MCF 10A (cell line): Measurements from ENCODE around the gene NDUFS8. TPM values are rescaled to one million over a fixed set of nuclear protein-coding genes. Genes with fewer than 3 reads are reported as not detected.

ENCODE experiments used
- BruUV-seq: library from RNA; stranded (reverse); fragments of 400-500 nt; replicated peaks from 2 replicates; lab custom pipeline; 2021; lab: Mats Ljungman, UMichigan
- CTCF ChIA-PET: fragments of 300-600 bp; sonication (Branson Sonifier 250); formaldehyde crosslinking; extraction: SDS; loops from one replicate; lab custom pipeline; 2021; ENCODE audit warnings: antibody characterized with exemption, inconsistent platforms; lab: Yijun Ruan, JAX
- POLR2A ChIA-PET: fragments of 300-600, 350-650 bp; sonication (Branson Sonifier 250); formaldehyde crosslinking; extraction: SDS; loops from one replicate; lab custom pipeline; 2020; ENCODE audit warnings: antibody characterized with exemption, inconsistent platforms; lab: Yijun Ruan, JAX
- DNase-seq: peaks from one replicate; pipeline ENCODE4 v3.0.0-alpha.2; 2018; ENCODE audit not compliant: unreplicated experiment
- H3K27ac Mint-ChIP-seq: one replicate; pipeline ENCODE4 v1.8.0; 2022; ENCODE audit warnings: mild to moderate bottlenecking, low read depth, mixed read lengths; ENCODE audit not compliant: unreplicated experiment
- H3K27me3 Mint-ChIP-seq: one replicate; pipeline ENCODE4 v1.8.0; 2022; ENCODE audit warnings: mixed read lengths; ENCODE audit not compliant: insufficient read depth, unreplicated experiment
- H3K36me3 Mint-ChIP-seq: one replicate; pipeline ENCODE4 v1.8.0; 2022; ENCODE audit warnings: mild to moderate bottlenecking, moderate library complexity, mixed read lengths; ENCODE audit not compliant: insufficient read depth, unreplicated experiment
- H3K4me1 Mint-ChIP-seq: one replicate; pipeline ENCODE4 v1.8.0; 2022; ENCODE audit warnings: mixed read lengths; ENCODE audit not compliant: insufficient read depth, unreplicated experiment
- H3K4me3 Mint-ChIP-seq: one replicate; pipeline ENCODE4 v1.8.0; 2022; ENCODE audit warnings: mild to moderate bottlenecking, moderate library complexity, mixed read lengths; ENCODE audit not compliant: unreplicated experiment
- H3K9me3 Mint-ChIP-seq: one replicate; pipeline ENCODE4 v1.8.0; 2022; ENCODE audit warnings: mixed read lengths; ENCODE audit not compliant: unreplicated experiment
- CTCF ChIP-seq: fragments of 200-600 bp; IDR thresholded peaks from one replicate; pipeline ENCODE4 v1.8.0; 2022; ENCODE audit warnings: antibody characterized with exemption, mild to moderate bottlenecking; ENCODE audit not compliant: unreplicated experiment
- intact Hi-C: fragments of 100-400 bp; cut with micrococcal nuclease; formaldehyde crosslinking; loops from 2 replicates; pipeline ENCODE4 v1.14.1; 2022
- total RNA-seq: library from RNA; stranded (reverse); gene quantifications from 2 replicates; pipeline ENCODE4 v1.2.3, GENCODE V29; 2022

NDUFS8 gene
- total RNA-seq, 1 experiment from 2014 or later = 211 TPM

DNA sequence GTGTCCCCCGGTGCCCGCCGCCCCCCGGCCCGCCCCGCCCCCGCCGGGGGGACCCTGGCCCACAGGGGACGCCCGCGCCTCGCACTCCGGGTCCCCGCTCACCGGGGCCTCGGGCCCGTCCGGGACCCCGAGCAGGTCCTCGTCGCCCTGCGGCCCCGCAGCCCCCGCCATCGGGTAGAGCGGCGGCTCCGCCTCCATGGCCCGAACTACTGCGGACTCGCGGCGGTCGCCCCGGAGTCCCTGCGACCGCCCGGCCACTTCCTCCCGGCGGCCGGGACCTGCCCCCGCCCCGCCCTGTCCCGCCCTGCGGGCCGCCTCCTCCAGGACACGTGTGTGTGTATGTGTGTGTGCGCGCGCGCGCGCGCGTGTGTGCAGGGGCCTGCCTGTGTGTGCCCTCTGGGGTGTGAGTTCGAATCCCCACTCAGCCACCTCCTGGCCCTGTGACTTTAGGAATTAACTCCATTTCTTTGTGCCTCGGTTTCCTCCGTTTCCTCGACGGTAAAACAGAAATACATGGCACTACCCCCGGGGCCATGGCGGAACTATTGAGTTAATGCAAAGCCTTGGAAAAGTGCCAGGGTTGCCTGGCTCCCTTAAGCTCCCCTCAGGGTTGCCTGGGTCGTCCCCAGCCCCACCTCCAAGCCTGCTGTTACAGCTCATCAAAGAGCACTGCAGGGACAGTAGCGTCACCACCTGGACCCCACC, 26.5 kb upstream of the NDUFS8 start, which contains the start of gene UNC93B1:
Gene UNC93B1, minus strand, starts transcription at position 252 of the 705 bp plus-strand sequence. Its CDS starts 54 bp downstream, at position 198.
- POLR2A ChIA-PET = interaction anchor here (0.8 to 1.1 kb wide), 2 partner anchors 11 to 26 kb away, joined by 4 read pairs; no protein-coding TSS in a partner anchor
- Mint-ChIP-seq H3K9me3 (no peaks in the 10 kb centered on the region), H3K27ac (peak within 1 kb of the TSS; percentile 42), H3K4me3 (peak within 1 kb of the TSS; percentile 74), H3K36me3 (no peaks in the 10 kb centered on the region), H3K4me1 (peaks cover 3% of the 10 kb centered on the region), H3K27me3 (no peaks in the 10 kb centered on the region)
- BruUV-seq = no TSS peak
- no peak for TF ChIP-seq CTCF
- CTCF ChIA-PET = no interaction called here
- peak; percentile 83 for DNase-seq
- intact Hi-C loops = no loop called here

DNA sequence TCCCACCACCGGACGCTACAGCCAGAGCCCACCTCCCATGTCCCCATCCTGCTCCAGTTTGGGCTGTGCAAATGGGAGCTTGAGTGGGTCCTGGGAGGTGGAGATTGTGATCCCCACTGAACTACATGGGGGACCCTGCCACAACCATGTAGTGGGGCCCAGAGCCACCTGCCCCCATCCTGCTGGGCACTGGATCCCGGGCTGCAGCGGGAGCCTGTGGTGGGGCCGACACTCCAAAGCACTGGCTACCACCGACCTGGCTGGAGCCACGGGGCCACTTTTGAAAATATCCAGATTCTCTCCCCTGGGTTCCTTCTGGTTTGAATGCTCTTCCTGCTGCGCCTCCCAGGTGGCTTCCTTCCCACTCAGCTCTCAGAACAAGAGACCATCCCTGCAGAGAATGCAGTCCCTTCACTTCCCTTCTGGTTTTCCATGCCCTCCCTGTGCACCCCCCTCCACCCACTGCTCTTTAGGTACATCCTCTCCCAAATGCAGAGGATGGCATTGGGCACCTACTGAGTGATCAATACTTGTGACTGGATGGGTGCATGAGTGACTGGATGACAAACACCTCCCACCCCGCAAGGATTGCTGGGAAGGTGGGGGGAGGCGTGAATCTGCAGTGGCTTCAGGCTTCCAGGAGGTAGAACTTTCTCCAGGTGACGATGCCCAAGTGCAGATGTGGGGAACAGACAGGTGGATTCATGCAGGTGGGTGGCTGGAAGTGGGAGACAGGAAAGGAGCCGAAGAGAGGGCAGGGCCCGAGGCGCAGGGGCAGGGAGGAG, 25.7 kb upstream of the NDUFS8 start:
- DNase-seq = no peak
- CTCF ChIA-PET = no interaction called here
- intact Hi-C loops = no loop called here

DNA sequence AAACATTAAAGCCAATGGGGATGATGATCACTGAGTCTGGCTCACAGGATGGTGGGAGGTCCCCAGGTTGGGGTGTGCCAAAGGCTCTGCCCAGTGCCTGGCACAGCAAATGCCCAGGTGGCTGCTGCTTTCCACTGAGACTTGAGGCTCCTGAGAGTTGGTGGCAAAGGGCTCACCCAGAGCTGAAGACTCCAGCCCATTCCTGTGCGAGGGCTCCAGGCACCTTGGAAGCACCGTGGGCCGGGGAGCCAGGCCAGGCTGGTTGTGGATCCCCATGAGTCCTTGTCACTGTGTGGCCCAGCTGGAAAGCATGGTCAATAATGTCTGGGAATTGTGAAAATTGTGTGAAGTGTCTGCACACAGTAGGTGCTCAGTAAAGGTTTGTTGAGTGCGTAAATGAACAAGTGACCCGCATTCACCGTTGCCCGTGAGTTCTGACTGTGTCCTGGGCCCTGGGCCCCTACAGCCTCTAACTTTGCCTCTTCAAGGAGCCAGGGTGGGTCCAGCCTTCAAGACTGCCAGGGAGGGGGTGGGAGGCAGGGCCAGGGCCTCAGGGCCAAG, 23.8 kb upstream of the NDUFS8 start:
- H3K4me3 Mint-ChIP-seq = no peak overlapping the region
- no TSS peak for BruUV-seq
- POLR2A ChIA-PET = interaction anchor here (0.6 to 0.9 kb wide), 2 partner anchors 8 to 9 kb away, joined by 4 to 5 read pairs; no protein-coding TSS in a partner anchor
- H3K4me1 Mint-ChIP-seq = peaks cover 26% of the 10 kb centered on the region
- CTCF ChIA-PET = interaction anchor here (0.6 kb wide), 1 partner anchor 213 kb away, joined by 3 read pairs; no protein-coding TSS in a partner anchor
- H3K27me3 Mint-ChIP-seq = no peaks in the 10 kb centered on the region
- intact Hi-C loops = no loop called here
- no peaks in the 10 kb centered on the region for H3K9me3 Mint-ChIP-seq
- peaks cover 5% of the 10 kb centered on the region for H3K36me3 Mint-ChIP-seq
- TF ChIP-seq CTCF = no peak
- H3K27ac Mint-ChIP-seq = no peak overlapping the region
- no peak for DNase-seq

More for the DNA sequence above, 25.7 kb upstream of the NDUFS8 start:
- H3K27ac Mint-ChIP-seq = peak overlapping the region; percentile 42
- no peaks in the 10 kb centered on the region for H3K9me3 Mint-ChIP-seq
- no TSS peak for BruUV-seq
- H3K4me3 Mint-ChIP-seq = peak overlapping the region; percentile 74
- H3K4me1 Mint-ChIP-seq = peaks cover 11% of the 10 kb centered on the region
- POLR2A ChIA-PET = interaction anchor here (0.8 to 1.1 kb wide), 2 partner anchors 10 to 25 kb away, joined by 4 read pairs; no protein-coding TSS in a partner anchor
- H3K27me3 Mint-ChIP-seq = no peaks in the 10 kb centered on the region
- TF ChIP-seq CTCF = no peak
- no peaks in the 10 kb centered on the region for H3K36me3 Mint-ChIP-seq
